NT2/D1 (cell line): Measurements from ENCODE around the gene FBLN2.

Source experiments
- SUZ12 ChIP-seq: IDR thresholded peaks from 2 replicates; pipeline ENCODE4 v1.6.1; 2011; ENCODE audit not compliant: insufficient read length, insufficient read depth; ENCODE audit errors: extremely low read depth
- YY1 ChIP-seq: IDR thresholded peaks from 2 replicates; pipeline ENCODE4 v1.6.1; 2011; ENCODE audit not compliant: insufficient read length, insufficient read depth
- ZNF274 ChIP-seq: IDR thresholded peaks from 2 replicates; pipeline ENCODE4 v1.6.1; 2011; ENCODE audit warnings: mild to moderate bottlenecking, low read depth, low read length

DNA sequence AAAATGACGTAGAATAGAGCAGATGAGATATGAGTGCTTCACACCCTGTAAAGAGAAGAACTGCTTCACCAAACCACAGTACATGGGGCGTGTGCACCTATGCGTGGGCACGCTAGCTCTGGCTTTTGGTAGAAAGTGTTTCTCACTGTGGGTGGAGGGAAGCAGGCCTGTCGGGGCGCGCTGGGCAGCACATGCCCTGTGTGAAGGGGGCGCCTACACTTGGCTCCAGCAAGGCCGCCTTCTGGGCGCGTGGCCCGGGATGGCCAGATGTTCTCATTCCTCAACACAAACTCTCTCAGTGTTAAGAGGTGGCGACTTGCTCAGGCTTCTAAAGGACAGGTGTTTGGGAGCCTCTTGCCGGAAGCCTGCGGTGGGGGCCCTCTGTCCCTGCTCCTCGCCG lies 90.0 kb downstream of the FBLN2 start:
- no peak for TF ChIP-seq ZNF274
- TF ChIP-seq SUZ12 = no peak
- no peak for TF ChIP-seq YY1
